Type B pancreatic cell (in vitro differentiated cells): ENCODE results near the gene DST. TPM values are rescaled to one million over a fixed set of nuclear protein-coding genes. Genes with fewer than 3 reads are reported as not detected.

Source experiments
- DNase-seq: peaks from one replicate; pipeline ENCODE4 v3.0.0; 2021; ENCODE audit warnings: mixed read lengths; ENCODE audit not compliant: unreplicated experiment; ENCODE audit errors: extremely low spot score
- H3K27ac Mint-ChIP-seq: 2 replicates; pipeline ENCODE4 v1.8.0; 2021; ENCODE audit warnings: mild to moderate bottlenecking, mixed read lengths
- H3K27me3 Mint-ChIP-seq: 2 replicates; pipeline ENCODE4 v1.8.0; 2021; ENCODE audit warnings: mixed read lengths
- H3K36me3 Mint-ChIP-seq: 2 replicates; pipeline ENCODE4 v1.8.0; 2021; ENCODE audit warnings: mixed read lengths
- H3K4me1 Mint-ChIP-seq: one replicate; pipeline ENCODE4 v1.8.0; 2021; ENCODE audit warnings: mixed read lengths; ENCODE audit not compliant: unreplicated experiment
- H3K4me3 Mint-ChIP-seq: 2 replicates; pipeline ENCODE4 v1.8.0; 2021; ENCODE audit warnings: mild to moderate bottlenecking, mixed read lengths
- H3K9me3 Mint-ChIP-seq: 2 replicates; pipeline ENCODE4 v1.8.0; 2021; ENCODE audit warnings: mixed read lengths
- total RNA-seq: library from RNA; stranded (reverse); gene quantifications from 2 replicates; pipeline ENCODE4 v1.2.1, GENCODE V29; 2021; ENCODE audit warnings: low replicate concordance
- TF ChIP-seq, protein P1 (sequence below): fragments of 200-600 bp; sonication (generic); conservative IDR thresholded peaks from 2 replicates; pipeline ENCODE4 v1.5.0; 2021; ENCODE audit warnings: antibody characterized with exemption, mild to moderate bottlenecking

The DST gene
- total RNA-seq, 1 donor from 2014 or later: 116 TPM

DNA sequence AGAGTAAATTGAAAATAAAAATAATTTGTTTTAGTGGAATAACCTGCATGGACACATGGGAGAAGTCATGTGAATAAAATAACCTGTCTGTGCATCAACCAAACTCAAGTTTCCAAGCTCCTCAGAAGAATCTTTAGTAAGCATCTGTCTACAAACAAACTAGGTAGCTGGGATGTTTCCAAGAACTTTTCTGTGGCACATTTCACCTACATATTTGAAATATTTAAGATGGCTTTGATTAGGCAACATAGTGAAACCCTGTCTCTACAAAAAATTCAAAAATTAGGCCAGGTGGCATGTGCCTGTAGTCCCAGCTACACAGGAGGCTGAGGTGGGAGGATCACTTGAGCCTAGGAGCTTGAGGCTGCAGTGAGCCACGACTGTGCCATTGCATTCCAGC, 168.2 kb downstream of the DST start:
- no peak for DNase-seq
- TF ChIP-seq, protein P1, sequence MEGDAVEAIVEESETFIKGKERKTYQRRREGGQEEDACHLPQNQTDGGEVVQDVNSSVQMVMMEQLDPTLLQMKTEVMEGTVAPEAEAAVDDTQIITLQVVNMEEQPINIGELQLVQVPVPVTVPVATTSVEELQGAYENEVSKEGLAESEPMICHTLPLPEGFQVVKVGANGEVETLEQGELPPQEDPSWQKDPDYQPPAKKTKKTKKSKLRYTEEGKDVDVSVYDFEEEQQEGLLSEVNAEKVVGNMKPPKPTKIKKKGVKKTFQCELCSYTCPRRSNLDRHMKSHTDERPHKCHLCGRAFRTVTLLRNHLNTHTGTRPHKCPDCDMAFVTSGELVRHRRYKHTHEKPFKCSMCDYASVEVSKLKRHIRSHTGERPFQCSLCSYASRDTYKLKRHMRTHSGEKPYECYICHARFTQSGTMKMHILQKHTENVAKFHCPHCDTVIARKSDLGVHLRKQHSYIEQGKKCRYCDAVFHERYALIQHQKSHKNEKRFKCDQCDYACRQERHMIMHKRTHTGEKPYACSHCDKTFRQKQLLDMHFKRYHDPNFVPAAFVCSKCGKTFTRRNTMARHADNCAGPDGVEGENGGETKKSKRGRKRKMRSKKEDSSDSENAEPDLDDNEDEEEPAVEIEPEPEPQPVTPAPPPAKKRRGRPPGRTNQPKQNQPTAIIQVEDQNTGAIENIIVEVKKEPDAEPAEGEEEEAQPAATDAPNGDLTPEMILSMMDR: no peak
- Mint-ChIP-seq H3K4me1 (peaks cover 5% of the 10 kb centered on the region), H3K36me3 (peaks cover 42% of the 10 kb centered on the region), H3K27ac (no peak overlapping the region), H3K9me3 (no peaks in the 10 kb centered on the region), H3K27me3 (no peaks in the 10 kb centered on the region), H3K4me3 (no peak overlapping the region)

DNA sequence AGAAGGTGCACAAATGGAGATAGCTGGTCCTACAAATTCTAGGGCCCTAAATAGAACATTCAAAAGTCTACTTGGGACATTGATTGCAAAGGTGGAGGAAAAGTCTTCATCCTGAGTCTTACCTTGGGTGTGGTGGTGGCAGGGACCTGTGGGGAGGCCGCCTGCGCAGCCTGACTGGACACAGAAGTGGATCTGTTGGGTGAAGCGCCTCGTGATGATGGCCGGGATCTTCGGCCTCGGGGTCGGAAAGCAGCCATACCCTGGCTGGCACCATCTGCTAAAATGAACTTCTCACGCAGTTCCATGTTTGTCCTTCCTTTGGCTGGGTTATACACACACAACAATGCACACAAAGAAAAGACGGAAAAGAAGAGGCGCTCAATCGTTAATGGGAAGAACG, 179.2 kb downstream of the DST start:
- Mint-ChIP-seq H3K9me3 (no peaks in the 10 kb centered on the region), H3K36me3 (peaks cover 49% of the 10 kb centered on the region), H3K4me3 (no peak overlapping the region), H3K27me3 (no peaks in the 10 kb centered on the region), H3K4me1 (peaks cover 7% of the 10 kb centered on the region), H3K27ac (no peak overlapping the region)
- TF ChIP-seq, protein P1: no peak
- DNase-seq: no peak

DNA sequence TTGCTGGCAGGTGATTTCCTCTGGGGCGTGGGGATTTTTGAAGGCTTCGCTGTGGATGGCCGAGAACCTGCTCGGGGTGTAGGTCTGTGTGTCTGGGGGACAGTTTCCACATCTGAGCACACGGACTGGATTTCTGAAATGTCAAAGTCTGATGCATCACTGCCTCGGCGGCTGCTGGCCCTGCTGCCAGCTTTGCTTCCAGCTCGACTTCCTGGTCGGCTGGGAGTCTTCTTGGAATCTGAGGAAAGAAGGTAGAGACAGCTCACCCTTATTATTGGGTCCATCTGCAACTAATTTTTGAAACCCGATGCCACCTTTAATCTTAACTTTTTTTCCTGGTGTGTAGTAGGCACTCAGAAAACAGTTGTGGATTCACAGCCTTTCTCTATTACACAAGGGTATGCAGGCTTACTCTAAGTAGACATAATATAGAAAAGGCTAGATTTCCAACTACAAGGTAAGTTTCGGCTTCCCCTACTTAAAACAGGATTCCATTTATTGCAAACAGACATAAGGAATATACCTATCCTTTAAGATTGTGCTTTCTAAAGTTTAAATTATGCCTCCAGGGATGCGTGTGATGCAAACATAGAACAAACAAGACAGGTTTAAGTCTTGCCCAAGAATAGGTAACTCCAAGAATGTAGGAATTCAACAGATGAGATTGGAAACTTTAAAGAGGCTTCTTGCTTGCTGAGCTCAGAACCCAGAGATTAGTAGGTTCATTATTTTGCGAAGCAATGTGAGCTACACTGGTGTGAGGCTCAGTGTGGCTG, 183.5 kb downstream of the DST start:
- Mint-ChIP-seq H3K27me3 (no peaks in the 10 kb centered on the region), H3K36me3 (peaks cover 45% of the 10 kb centered on the region)
- no peak for DNase-seq

DNA sequence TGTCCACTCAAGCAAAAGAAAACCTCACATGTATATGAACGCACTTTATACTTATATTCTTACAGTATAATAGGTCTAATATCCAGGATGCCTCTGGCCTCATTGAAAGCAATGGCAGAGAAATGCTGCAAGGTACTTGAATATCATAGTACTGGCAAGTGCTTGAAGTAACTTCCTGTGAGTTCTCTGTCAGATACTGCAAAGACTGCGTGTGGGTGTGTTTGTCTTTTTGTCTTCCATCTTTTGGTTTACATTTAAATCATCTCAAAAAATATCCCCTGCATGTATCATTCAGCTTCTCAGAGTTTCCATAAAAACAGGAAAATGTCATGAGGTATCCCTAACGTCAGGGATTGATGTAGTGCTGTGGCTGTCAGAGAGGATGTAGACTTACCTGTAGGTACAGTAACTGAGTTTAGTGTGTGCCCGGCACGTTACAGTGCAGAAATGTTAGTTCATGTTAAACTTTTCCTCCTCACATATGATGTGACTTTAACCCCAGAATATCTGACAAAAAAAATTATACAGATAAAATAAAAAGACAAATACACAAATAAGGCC, 184.3 kb downstream of the DST start:
- Mint-ChIP-seq H3K4me1 (peaks cover 9% of the 10 kb centered on the region), H3K36me3 (peaks cover 41% of the 10 kb centered on the region), H3K27me3 (no peaks in the 10 kb centered on the region), H3K27ac (no peak overlapping the region), H3K9me3 (no peaks in the 10 kb centered on the region), H3K4me3 (no peak overlapping the region)
- TF ChIP-seq, protein P1: no peak
- no peak for DNase-seq

More for the DNA sequence above, 183.5 kb downstream of the DST start:
- H3K4me3 Mint-ChIP-seq: peak overlapping the region; percentile 4
- peak overlapping the region; percentile 54 for H3K27ac Mint-ChIP-seq
- H3K9me3 Mint-ChIP-seq: no peaks in the 10 kb centered on the region
- H3K4me1 Mint-ChIP-seq: peaks cover 9% of the 10 kb centered on the region
- TF ChIP-seq, protein P1: no peak

DNA sequence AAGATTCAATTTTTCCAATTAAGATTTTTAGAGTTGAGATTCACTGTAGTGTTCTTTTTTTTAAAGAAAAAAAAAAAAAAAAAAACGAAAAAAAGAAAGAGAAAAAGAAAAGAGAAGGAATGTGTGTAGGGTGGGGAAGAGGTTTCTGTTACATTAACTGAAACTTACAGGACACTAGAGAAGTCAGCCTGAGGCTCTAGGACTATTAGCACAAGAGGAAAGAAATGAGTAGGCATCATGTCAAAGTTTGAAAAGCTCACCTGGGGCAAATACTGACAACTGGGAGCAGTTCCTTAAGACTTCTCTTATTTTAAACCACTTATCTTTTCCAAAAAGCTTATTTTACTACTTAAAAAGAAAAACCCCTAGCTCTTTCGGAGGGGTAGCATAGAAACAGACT, 185.9 kb downstream of the DST start:
- DNase-seq: no peak
- Mint-ChIP-seq H3K27ac (peak overlapping the region; percentile 77), H3K4me1 (peaks cover 9% of the 10 kb centered on the region), H3K27me3 (no peaks in the 10 kb centered on the region), H3K4me3 (no peak overlapping the region), H3K36me3 (peaks cover 39% of the 10 kb centered on the region), H3K9me3 (no peaks in the 10 kb centered on the region)
- TF ChIP-seq, protein P1: no peak
